ENCODE data around the gene ENPP4.
A peak's percentile ranks its signal among the peaks of the same experiment; 100 is the strongest.
"Not testable (repeated sequence)": the region's sequence is repeated elsewhere in the genome, so short reads cannot be mapped to it uniquely, and the experiment has no call there.

ENPP4 gene

GRCh38 chr6:46129629-46130511, at the start of gene ENPP4:
Gene ENPP4, plus strand, starts transcription at chr6:46129989. Its CDS starts 9,595 bp downstream, at chr6:46139584.
- peak; percentile 90 for DNase-seq

DNA sequence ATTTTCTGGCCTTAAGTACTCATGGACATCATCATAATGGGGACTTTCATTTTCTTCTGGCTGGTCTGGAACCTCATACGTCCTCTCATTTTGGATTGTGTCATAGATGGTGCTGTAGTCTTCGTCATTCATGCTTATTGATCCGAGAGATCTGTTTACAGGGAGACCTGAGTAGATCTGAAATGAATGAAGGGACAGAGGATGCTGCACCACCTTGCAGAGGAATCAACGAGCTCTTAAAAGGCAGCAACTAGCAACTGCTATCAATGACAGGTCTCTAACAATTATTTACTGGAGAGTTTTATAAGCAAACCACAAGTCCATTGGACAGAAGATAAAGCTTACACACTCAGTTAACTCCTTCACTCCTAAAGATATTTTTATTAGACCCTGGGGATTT, 49.7 kb upstream of the ENPP4 start:
- no peak for DNase-seq

GRCh38 chr6:46085688-46086087, 44.1 kb upstream of the ENPP4 start:
- not testable (repeated sequence) for DNase-seq

DNA sequence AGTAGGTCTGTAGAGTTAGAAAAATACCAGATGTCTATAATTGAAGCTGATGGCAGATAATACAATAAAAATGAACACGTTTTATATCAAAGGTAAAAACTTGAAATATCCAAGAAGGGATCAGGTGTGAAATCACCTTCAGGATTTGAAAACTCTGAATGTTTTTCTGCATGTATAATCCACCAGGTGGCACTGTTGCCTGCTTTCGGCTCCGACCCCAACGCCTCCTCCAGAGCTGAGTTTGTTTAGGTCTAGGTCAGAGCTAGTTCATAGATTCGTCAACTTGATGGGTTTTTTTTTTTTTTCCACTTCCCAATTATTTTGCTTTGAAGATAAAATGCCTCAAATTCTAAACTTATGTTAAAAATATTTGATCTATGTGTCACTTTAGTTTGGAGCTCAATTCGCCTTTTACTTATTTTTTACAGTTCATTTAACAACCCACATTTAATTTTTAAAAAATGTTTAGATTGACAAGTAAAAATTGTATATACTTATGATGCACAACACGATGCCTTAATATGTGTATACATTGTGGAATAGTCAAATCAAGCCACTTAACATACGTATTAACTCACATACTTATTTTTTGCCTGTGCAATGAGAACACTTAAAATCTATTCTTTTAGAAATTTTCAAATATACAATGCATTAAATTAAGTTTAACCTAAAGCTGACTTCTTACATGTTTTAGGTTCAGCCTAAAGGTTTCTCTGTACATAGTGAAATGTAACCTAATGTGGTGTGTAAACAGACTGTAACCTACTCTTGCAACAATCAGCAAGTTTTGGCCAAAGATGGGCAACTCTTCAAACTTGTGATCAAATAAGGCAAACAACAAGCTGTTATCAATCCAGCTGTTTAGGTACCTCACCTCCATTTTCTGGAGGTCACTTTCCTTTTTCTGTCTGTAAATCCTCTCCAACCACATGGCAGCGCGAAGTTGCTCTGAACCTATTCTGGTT, 39.4 kb upstream of the ENPP4 start:
- DNase-seq = peak; percentile 65

GRCh38 chr6:46091080-46091478, 38.7 kb upstream of the ENPP4 start:
- no peak for DNase-seq

DNA sequence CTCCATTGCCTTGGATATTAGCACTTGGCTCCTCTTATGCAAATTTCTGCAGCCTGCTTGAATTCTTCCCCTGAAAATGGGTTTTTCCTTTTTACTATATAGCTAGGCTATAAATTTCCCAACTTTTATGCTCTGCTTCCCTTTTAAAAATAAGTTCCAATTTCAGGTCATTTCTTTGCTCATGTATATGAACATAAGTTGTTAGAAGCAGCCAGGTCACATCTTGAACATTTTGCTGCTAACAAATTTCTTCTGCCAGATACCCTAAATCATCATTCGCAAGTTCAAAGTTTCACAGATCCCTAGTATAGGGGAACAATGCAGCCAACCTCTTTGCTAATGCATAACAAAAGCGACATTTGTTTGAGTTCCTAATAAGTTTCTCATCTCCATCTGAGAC, 34.5 kb upstream of the ENPP4 start:
- DNase-seq = no peak

DNA sequence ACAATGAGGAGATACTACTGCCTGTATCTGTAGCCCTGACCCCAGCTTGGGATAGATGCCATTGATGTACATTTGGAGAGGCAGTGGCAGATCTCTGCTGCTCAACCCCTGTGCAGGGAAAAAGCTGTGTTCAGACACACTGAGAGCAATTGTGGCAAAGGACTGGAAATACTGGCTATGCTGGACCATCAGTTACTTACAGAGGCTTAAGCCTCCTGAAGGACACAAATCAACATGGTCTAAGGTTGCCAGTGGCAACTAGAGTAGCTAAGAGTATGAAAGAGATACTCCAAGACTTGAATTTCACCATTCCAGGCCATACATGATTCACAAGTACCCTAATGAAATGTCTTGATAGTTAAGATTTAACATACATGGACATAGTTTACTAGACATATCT, 32.4 kb upstream of the ENPP4 start:
- DNase-seq = no peak

DNA sequence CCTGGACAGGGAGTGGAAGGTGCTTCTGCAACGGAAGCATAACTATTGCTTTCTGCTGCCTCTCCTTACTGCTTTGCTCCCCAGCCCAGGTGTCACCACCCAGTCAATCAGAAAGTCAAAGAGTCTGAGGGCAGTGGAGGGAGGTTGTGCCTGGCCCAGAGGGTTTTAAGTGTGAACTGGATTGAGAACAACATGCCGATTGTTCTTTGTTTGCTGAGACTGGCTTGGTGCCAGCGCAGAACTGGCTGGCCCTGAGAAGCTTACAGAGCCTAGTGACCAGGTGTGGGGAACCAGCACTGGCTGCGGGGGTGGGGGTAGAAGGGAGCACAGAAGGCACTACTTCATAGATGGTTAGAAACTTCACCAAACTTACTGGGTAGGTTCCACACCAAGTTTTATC, 31.1 kb upstream of the ENPP4 start:
- DNase-seq = no peak

GRCh38 chr6:46099952-46100351, 29.8 kb upstream of the ENPP4 start:
- no peak for DNase-seq

GRCh38 chr6:46102123-46102522, 27.7 kb upstream of the ENPP4 start:
- no peak for DNase-seq

- no peak for DNase-seq
These were observed 26.2 kb upstream of the ENPP4 start for GRCh38 chr6:46103441-46104115.

DNA sequence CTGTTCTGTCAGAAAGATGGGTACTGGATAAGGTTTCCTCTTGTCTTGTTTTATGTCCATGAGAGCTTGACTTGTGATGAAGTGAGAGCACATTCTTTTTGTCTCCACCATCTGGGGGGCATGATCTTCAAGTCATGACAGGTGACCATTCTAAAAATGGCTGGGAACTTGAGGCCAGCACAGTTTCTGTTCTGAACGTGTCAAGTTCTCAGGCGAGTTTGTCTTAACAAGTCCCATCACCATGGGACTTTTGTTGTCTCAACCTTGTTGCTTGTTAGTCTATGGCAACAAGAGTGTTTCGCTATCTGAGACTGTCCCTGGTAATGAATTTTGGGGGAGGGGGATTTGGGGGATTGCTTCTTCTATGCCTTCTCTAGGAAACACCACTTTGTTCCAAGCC, 25.6 kb upstream of the ENPP4 start:
- no peak for DNase-seq

- DNase-seq = no peak
These were observed 24.2 kb upstream of the ENPP4 start for GRCh38 chr6:46105568-46105967.

GRCh38 chr6:46113370-46113769, 16.4 kb upstream of the ENPP4 start:
- DNase-seq = no peak

GRCh38 chr6:46115634-46116033, 14.2 kb upstream of the ENPP4 start:
- DNase-seq = no peak

DNA sequence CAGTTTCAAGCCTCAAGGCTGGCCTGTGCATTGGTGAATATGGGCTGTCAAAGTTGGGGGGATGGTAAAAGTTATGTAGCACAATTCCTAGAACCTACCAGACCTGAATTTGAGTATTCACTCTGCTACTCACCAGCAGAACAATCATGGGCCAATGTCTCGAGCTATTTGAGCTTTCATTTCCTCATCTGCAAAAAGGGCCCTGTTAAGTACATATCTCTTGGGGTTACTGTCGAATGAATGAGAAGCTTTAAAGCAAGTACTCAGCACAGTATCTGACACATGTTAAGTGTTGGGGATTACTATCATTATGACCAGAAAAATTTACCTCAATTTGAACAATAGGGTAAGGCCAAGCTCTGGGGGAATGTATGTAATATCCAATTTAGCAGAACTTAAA, 13.5 kb upstream of the ENPP4 start:
- DNase-seq = no peak

DNA sequence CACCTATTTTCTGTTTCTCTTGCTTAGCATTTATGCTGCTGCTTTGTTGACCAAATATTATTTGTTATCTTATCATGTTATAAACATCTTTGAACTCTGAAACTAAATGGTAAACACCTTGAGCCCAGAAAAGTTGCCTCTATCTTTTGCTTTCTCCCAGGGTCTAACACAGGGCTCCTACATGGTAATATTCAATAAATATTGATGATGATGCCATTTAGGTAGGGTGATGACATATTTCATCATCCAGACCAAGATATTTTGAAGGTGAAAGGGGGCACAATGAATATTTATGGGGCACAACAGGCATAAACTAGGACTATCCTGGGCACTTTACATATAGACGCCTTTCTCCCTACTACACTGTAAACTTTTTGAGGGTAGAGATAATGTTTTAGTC, 11.6 kb upstream of the ENPP4 start:
- DNase-seq = no peak

GRCh38 chr6:46118836-46119235, 11.0 kb upstream of the ENPP4 start:
- no peak for DNase-seq

- not testable (repeated sequence) for DNase-seq
These were observed 10.1 kb upstream of the ENPP4 start for GRCh38 chr6:46119679-46120078.

GRCh38 chr6:46128476-46128875, 1.3 kb upstream of the ENPP4 start:
- no peak for DNase-seq

- no peak for DNase-seq
These were observed 529 bp upstream of the ENPP4 start for GRCh38 chr6:46129291-46129628.

GRCh38 chr6:46130666-46131065, 877 bp downstream of the ENPP4 start:
- DNase-seq = no peak

DNA sequence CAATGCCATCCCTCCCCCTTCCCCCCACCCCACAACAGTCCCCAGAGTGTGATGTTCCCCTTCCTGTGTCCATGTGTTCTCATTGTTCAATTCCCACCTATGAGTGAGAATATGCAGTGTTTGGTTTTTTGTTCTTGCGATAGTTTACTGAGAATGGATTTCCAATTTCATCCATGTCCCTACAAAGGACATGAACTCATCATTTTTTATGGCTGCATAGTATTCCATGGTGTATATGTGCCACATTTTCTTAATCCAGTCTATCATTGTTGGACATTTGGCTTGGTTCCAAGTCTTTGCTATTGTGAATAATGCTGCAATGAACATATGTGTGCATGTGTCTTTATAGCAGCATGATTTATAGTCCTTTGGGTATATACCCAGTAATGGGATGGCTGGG, 1.5 kb downstream of the ENPP4 start:
- DNase-seq = not testable (repeated sequence)
